HG02938 (cell line): Measurements from ENCODE around the gene STK11.

ENCODE experiments used
- ATAC-seq: cut with Tn5 transposase; IDR thresholded peaks from one replicate; pipeline ENCODE4 v1.9.1; 2021; ENCODE audit warnings: mild to moderate bottlenecking, moderate library complexity; ENCODE audit not compliant: unreplicated experiment

STK11 gene

DNA sequence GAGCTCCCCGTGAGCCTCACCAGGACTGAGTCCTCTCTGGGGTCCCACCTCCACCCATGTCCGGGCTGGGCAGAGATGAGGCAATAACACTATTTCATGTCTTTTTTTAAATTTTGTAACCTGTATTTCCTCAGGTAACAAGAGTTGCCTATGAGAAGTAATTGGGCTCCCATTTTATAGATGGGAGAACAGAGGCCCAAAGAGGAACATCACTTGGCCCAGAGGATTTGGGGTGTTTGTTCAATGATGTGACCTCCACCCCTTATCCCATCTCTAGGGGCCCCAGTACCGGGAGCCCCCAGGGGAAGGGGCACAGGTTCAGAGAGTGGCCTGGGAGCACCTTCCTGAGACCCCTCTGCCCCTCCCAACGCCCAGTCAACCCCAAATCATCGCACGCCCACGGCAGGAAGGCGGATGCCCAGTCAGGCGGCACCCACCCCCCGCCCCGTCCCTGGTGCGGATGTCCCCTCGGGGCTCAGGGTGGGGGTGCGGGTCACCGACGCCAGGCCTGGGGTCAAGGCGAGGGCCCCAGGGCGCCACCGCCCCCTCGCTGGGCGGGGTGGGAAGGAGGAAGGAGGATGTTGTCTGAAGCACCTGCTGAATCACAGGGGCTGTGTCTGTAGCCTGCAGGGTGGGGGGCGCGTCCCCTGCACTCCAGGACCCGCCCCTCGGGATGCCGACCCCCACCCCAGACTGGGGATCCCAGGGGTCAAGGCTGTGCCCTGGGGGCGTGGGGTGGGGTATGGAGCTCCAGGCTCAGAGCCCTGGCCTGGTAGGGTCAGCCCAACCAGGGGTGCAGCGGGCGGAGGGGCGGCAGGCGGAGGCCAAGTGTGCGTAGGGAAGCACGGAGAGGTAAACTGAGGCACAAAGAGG is 54.5 kb downstream of the STK11 start:
- ATAC-seq: peak; percentile 7

DNA sequence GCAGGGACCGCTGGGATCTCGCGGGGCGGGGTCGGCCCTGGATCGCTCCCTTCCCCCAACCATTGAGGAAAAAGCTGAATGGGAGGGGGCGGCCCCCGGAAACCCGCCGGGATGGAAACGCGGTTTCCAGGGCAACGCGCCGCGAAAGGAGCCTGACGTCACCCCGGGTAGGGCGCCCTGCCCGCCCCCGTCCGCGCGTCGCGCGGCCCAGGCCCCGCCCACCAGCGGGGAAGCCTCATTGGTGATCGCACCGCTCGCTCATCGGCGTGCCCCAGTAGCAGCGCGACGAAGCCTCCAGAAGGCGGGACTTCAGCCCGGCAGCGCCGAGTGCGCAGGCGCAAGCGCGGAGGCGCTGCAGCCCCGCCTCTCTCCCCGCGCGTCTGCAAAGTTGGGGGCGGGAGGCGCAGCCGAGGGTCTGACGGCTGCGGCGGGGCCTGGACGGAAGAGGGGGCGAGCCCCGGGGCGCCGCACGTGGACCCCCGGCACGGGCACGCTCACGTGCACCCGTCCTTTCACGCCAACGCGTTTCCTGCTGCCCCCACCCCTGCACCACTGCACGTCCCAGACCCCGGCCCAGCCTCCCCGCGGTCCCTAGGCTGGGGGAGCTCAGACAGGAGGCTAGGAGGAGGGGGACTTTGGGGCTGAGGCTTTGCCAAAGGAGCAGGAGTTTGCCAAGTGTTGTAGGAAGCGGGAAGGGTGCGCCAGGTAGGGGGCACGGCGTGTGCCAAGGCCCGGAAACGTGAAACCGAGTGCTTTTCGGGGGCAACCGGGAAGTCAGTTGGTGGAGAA is 55.4 kb downstream of the STK11 start:
- peak; percentile 40 for ATAC-seq

GRCh38 chr19:1261538-1261797 is 55.9 kb downstream of the STK11 start:
- ATAC-seq: no peak

- ATAC-seq: no peak
These were observed 56.4 kb downstream of the STK11 start for GRCh38 chr19:1261798-1262622.

- no peak for ATAC-seq
These were observed 57.1 kb downstream of the STK11 start for GRCh38 chr19:1262623-1263123.

DNA sequence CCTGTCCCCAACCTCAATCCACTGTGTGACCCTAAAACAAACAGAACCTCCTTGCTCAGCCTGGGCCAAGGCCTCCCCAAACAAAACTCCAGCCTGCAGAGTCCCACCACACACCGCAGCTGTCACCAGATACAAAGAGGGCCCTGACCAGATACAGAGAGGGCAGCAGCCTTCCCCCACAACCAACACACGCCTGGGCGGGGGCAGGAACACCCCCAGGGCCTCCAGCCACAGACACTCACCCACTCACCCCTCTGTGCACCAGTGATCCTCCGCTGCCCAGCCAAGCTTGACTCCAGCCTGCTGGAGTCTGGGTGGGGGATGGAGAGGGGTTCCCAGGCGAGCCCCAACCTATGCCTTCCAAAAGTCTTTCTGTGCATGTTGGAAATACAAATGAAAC is 57.6 kb downstream of the STK11 start:
- no peak for ATAC-seq

- ATAC-seq: no peak
These were observed 59.4 kb downstream of the STK11 start for GRCh38 chr19:1264801-1265614.

DNA sequence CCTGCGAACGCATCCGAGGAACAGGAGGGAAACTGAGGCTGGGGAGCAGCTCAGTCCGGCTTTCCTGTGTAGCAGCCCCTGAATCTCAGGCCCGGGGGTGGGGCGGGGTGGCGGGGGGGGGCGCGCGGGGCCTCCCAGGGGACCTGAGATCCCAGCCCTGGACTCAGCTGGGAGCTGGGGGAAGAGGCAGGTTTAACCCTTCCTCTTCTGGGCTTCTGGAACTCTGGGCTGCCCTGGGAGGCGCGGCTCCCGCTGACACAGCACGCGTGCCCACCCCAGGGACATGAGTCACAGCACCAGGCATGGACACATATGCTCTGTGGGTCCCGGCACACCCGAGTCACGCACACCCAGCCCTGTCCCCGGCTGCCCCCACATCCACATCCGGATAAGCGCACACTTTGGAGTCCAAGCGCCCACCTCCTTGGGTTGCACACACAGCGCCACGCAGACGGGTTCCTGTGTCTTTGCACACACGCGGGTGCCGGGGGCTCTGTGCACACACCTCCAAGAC is 60.1 kb downstream of the STK11 start:
- no peak for ATAC-seq

DNA sequence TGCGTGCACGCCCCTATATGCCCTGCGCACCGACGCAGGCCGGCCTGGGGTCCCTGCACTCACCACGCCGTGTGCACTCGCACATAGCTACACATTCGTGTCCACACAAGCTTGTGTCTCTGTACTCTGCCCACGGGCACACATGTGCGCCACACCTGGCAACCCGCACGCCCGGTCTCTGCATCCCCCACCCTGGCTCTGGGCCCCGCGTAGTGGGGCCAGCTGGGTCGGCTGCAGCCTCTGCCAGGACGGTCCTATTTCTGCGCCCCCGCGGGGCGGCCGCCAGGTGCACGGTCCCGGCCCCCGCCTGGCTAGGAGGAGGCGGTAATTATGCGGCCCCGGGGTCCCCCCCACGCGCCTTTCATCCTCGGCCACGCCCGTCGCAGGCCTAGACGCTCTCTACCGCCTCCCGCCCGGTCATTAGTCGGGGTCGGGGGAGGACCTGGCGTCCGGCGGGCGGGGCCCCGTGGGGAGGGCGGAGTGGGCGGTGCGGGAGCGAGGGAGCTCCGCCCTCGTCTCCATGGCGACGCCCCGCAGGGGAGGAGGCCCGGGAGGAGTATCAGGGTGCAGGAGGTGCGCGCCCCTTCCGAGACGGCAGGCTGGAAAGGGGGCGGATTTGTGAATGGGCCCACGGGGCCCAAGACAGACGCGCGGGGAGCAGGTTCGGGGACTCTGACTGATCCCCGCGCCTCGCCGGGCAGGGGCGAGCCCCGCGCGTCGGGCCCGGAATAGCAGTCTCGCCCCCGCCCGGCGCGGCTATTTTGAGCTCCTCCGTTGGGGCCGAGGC is 60.7 kb downstream of the STK11 start:
- ATAC-seq: peak; percentile 23

DNA sequence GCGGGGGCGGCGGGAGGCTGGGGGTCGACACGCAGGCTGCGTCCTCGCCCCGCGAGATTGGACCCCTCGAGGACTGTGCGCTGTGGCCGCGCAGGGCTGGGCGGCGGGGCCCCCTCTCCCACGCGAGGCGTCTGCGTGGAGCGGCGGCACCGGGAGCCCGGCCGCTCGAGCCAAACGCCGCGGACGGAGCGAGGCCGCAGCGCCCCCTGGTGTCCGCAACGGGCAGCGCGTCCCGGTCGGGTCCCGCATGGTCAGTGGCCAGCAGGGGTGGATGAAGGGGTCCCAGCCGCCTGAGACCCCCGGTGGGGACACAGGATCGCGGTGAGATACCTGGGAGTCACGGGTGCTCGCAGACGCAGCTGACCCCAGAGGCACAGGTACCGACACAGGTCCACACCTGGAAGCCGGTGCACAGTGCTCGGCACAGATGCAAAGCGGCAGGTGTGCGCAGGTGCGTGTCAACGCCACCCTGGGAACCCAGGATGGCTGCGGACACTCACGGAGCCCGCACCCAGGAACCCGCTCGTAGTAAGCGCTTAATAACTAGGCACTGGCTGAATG is 61.4 kb downstream of the STK11 start:
- peak; percentile 10 for ATAC-seq

GRCh38 chr19:1267477-1268225 is 62.1 kb downstream of the STK11 start:
- no peak for ATAC-seq

DNA sequence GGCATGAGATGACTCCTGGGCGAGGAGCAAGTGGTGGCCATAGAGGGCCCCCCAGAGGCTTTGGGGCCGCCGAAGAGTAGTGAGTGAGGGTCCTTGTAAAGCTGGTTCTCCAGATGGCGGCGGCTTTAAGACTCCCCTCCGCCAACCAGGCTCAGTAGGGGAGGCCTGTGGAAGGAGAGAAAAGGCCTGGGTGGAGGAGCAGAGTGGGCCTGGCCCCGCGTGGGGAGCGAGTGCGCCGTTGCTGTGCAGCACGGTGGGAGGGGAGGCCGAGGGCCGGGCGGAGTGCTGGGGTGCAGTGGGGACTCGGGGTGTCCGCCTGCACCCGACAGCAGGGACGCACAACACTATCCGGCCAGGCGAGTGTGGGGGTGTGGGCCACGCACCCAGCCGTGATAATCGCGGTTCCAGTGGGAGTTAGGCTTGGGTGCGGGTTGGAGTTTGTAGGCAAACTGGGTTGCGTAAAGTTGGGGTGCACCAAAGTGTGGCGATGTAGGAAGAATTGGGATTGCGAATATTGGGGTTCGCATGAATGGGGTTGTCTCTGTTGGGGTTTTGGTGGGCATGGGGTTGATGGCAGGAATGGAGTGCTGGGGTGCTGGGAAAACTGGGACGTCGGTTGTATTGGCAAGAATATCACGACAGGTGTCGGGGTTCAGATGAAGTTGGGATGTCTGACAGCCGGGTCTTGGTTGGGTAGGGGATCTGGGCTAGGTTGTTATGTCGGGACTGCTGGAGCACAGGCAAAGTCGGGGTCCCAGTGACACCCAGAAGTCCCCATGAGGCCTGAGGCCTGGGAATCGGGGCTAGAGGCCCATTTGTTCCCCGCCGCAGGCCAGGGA is 62.9 kb downstream of the STK11 start:
- no peak for ATAC-seq

- ATAC-seq: peak; percentile 45
These were observed 63.5 kb downstream of the STK11 start, which contains the start of gene CIRBP for GRCh38 chr19:1269065-1269477. Gene CIRBP (plus strand): TSS chr19:1269332. CDS start chr19:1270934, 1,602 bp downstream.

DNA sequence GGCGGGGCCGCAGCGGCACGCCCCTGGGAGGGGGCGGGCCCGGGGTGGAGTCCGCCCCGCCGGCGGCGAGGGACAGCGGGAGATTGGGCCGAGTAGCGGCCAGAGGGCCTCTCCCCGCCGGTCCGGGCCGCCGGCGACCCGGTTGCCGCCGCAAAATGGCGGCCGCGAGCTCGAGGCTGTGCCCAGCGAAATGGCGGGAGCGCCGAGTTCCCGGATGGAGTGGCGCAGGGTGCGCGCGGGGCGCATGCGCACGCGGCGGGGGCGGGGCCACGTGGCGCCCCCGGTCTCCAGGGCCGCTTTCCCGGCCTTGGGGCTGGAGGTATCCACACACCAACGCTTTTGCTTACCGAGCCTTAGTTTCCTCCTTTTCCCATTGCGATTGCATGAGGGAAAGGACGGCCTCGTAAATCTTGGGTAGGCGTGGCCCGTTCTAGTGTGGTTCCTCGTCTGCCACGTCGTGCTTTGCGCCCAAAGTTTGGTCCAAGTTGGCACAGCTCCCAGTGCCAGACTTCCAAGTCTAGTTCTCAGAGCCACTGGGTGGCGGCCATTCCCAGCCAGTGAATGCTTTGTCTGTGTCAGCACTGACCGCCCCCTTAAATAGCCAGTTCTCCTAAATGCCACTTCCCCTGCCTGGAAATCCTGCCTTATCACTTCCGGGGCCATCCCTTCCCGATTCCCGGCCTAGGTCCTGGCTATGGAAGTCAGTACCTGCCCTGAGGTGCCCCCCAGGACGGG is 64.1 kb downstream of the STK11 start:
- ATAC-seq: peak; percentile 19

- no peak for ATAC-seq
These were observed 64.8 kb downstream of the STK11 start for GRCh38 chr19:1270213-1270853.

- ATAC-seq: no peak
These were observed 65.4 kb downstream of the STK11 start for GRCh38 chr19:1270854-1271527.
